Stomach (tissue), 4 donors: ENCODE results near the gene PAK5.

ENCODE experiments used
- CTCF ChIP-seq, 7 experiments: fragments of 450-650 bp in 4 of 7; fragments of 200-600 bp in 3 of 7; sonication (generic) in 3 of 7; IDR thresholded peaks; one replicate each; pipeline ENCODE4 v1.5.1; 2016 to 2019; ENCODE audit warnings: antibody characterized with exemption in 7 of 7, control low read depth in 2 of 7, mild to moderate bottlenecking in 1 of 7
- EP300 ChIP-seq: sonication (generic); formaldehyde crosslinking; IDR thresholded peaks from one replicate; pipeline ENCODE4 v1.6.1; 2017; ENCODE audit warnings: antibody characterized with exemption
- POLR2A ChIP-seq, 4 donors: fragments of 450-650 bp; IDR thresholded peaks; one replicate each; pipeline ENCODE4 v1.6.1; 2016; ENCODE audit warnings: antibody characterized with exemption in 4 of 4, control low read depth in 2 of 4, mild to moderate bottlenecking in 1 of 4, moderate library complexity in 1 of 4
- POLR2AphosphoS5 ChIP-seq, 3 donors: sonication (generic); formaldehyde crosslinking; IDR thresholded peaks; one replicate each; pipeline ENCODE4 v1.6.1; 2016; ENCODE audit warnings: antibody characterized with exemption in 3 of 3

DNA sequence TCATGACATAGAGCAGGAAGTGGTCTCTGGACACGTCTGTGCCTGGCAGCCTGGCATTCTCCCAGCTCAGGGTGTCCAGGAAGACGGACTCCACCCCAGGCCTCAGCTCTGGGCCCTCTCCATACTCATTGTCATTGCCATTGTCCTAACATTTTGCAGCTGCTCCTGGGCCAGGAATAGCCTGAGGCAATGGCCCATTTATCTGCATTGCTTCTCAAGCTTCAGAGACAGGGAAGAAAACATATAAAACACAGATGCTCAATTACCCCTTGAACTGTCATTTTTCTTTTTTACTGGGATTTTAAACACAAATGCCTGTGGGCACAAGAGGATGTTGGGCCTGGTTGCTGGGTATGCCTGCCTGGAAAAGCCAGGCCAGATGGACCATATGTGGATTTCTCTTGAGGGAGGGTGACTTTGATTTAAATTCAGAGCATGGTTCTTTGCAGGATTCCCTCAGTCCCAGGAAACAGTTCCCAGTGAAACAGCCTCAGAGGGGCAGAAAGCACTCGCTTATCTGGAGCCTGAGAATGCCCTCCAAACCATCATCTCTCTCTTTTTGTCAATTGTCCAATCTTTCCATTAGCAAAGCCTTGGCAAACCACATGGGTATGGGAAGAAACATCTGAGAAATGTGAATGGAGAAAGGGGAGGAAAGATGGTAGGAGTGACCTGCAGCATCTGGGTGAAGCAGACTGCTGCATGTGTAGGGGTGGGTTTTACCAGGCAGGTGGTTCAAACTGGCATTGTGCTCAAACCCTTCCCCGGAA, 306.6 kb downstream of the PAK5 start:
- TF ChIP-seq CTCF (IDR thresholded peaks at IDR 0.05) (no peak), POLR2A (IDR thresholded peaks at IDR 0.05) (no peak), POLR2AphosphoS5 (IDR thresholded peaks at IDR 0.05) (no peak), EP300 (no peak)
